ENCODE data around the gene THBS1.

- TF ChIP-seq CTCF (IDR thresholded peaks at IDR 0.05; ENCODE audit: low read length) (no peak), EZH2 (IDR thresholded peaks at IDR 0.05; ENCODE audit: borderline replicate concordance, low read length) (no peak)
Measured at GRCh38 chr15:39629906-39630305, 49.0 kb downstream of the THBS1 start.
